Hippocampal formation (tissue), 2 donors: ENCODE measurements around the gene ZNF512B.

Experiments
- DNase-seq, 2 donors: peaks; one replicate each; lab custom pipeline; 2025; lab: John Stamatoyannopoulos, UW

The ZNF512B gene

DNA sequence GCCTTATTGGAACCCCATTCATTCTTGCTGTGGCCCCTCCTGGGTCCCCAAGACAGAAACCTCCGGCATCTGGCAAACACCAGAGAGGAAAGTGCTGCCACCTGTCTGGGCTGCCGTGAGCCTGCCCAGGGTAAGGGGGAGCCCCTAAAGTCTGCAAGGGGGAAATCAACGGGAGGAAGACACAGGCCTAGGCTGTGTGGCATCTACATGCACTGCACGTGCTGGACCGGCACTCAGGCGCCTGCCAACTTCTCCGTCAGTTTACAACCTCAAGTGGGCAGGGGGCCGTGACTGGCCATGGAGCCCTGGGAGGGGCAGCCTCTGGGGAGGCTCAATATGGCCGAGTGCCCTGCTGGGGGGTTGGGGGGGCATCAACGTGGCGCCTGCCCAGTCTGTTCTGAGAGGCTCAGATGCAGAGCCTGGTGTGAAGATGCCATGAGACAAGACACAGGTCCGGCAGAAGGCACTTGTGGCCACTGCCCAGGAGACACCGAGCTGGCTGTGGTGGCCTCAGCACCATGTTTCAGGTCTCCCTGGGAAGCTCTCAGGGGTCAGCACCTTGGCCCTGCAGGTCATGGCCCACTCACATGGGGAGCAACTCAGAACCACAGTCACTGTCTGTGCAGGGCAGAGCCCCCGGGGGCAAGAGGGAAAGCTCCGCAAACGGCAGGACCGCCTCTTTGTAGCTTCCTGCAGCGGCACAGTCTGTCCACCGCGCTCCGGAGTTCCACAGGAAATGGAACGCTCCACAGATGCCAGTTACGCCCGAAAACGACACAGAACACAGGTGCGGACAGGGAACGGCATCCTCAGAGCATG, 21.9 kb downstream of the ZNF512B start:
- DNase-seq, result peak in 1 of 2 donors; percentile 42

DNA sequence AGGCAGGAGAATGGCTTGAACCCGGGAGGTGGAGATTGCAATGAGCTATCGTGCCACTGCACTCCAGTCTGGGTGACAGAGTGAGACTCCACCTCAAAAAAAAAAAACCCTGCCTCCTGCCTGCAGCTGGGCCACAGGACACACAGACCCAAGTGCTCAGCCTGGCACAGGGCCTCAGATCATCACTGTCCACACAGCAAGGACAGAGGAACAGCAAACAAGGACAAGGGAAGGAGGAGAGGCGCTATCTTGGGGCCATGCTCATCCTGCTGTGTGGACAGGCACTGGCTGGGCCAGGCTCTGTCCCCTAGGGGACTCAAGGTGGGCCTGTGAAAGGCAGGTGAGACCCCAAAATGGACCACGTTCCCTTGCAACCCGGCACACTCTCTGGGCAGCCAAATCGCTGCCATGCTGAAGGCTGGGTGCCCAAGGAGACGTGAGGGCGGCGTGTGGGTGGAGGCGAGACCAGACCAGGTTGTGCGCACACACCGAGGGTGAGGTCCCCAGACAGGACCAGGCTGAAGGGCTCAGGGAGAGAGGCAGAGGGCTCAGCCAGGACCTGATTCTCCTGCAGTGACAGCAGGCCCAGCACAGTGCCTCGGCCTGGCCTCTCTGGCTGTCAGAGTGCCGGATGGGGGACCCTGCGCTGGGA, 22.6 kb downstream of the ZNF512B start:
- DNase-seq, result no peak

- DNase-seq, result no peak
These were observed 23.5 kb downstream of the ZNF512B start for GRCh38 chr20:63945921-63946920.

DNA sequence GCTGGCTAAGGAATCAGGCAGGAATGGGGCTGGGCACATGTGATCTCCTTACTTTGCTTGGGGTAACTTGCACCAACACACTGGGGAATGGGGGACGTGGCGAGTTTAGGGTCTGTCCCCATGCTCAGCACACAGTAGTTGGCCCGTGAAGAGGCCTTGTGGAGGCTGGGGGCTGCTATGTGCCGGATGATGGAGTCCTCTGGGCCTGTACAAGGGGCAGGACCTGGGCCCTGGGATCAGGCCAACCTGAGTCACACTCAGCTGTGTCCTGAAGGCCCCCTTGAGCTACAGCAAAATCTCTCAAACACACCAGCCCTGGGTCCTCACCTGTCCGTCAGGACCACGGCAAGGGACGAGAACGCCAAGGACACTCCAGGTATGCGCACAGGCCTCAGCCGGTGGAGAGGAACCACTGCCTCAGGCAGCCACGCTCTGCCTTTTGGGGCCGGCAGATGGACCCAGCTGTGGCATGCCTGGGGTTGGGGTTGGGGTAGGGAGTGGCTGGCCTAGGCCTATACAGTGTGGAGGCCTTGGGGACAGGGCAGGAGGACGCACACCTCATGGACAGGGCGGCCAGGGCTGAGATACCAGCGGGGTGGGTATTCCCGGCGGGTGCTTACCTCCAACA, 24.6 kb downstream of the ZNF512B start:
- DNase-seq, result no peak

GRCh38 chr20:63944078-63944941, 25.4 kb downstream of the ZNF512B start:
- no peak for DNase-seq

- DNase-seq, result no peak
These were observed 26.0 kb downstream of the ZNF512B start for GRCh38 chr20:63943808-63944077.

DNA sequence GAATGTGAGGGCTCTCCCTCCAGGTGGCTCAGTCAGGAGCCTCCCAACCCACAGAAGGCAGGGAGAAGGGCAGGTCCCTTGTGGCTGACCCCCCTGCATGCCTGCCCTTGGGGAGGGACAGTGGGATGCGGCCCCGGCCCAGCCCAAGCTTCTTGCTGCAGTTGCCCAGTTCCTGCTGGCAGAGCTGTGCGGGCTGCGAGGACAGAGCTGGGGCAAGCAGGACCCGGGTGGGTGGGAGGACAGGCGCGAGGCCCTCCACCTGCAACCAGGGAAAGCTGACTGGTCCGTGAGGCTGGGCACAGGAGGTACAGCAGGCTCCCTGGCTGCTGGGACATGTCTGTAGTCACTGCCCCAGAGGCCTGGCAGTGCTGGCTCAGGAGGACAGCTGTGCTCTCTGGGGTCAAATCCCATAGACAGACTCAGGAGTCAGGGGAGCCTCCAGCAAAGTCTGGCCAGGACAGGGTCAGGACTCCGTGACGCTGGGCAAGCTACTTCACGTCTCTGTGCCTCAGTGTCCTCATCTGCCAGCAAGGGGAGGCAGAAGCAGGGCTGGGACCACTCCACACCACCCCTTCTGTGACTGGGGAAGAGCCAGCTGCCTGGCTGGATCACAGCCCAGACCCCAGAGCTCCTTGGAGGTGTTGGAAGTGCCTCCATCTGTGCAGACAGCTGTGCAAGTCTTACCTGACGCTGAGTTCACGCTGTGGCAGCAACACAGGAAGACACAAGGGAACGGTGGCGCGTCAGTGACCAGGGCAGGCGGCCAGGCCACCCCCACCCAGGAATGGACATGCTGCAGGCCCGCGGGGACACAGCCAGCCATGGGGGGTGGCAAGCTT, 26.5 kb downstream of the ZNF512B start:
- DNase-seq, result no peak

DNA sequence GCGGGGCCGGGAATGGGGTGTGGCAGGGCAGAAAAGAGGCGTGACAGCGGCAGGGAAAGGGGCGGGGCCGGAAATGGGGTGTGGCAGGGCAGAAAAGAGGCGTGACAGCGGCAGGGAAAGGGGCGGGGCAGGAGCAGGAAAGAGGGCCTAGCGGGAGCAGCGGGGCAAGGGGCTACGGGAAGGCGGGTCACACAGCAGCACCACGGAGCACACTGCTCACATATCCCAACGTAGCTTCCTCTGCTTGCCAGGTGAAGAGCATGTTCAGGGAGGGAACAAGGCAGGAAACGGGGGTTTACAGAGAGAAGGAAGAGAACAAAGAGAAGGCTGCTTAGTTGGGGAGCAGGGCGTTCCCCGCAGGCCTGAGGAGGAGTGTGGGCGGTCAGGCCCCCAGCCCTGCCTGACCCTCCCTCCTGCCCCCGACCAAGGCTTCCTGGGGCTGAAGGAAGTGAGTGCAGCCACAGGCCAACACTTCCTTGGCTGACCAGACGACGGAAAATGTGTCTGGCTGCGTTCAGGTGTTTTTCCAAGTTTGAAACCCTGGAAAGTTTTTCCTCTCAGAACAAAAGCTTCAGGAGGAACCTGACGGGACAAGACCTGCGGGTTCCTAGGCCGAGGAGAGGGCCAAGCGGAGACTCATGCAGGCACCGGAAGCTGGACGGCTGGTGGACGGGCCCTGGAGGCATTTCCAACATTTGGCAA, 27.3 kb downstream of the ZNF512B start:
- no peak for DNase-seq

GRCh38 chr20:63941282-63942081, 28.2 kb downstream of the ZNF512B start:
- DNase-seq, result no peak

DNA sequence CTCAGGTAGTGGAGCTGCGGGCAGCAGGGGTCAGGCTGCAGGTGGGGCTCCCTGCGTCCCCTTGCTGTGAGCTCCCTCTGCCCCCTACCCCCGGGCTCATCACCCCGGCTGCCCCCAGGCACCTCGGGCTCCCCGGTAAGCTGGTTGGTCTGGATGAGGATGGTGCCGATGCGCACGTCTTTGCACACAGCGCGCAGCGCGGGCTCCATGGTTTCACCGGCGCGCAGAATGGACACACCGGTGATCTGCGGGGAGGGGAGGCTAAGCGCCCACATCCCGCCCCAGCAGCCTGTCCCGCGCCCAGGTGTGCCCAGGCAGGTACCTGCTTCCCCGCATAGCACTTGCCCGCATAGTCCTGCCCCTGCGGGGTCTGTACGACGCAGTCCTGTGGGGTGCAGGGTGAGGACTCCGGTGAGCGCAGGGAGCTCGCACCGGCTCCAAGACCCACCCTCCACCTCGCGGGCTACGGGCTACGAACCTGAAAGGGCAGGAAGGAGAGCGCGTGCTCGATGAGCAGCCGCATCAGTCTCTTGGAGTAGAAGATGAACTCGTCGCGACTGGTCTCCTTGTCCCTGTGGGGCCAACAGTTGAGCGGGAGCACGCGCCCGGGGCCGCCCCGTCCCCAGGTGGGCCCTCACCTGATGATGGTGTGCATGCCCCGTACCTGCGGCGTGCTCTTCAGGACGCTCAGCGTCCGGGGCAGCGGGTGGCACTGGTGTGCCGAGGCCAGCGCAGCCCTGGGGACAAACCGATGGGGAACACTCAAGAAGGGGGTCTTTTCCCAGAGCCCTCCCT, 29.1 kb downstream of the ZNF512B start:
- no peak for DNase-seq

DNA sequence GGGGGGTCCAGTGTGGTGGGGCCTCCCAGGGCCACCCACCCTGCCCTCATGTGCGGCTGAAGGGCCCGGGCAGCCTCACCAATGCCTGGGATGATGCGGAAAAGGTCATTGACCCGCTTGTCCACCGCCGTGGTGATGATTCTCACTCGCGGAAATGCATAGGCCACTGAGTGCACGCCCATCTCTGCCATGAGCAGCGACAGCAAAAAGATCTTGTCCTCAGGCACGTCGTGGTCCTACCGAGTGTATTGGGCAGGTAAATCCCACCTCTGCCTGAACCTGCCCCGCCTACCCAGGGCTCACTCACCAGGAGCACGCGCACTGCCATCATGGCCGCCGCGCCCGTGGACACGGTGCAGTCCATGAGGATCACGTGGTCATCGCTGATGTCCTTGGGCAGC, 29.7 kb downstream of the ZNF512B start:
- no peak for DNase-seq

GRCh38 chr20:63939061-63939935, 30.4 kb downstream of the ZNF512B start:
- no peak for DNase-seq

GRCh38 chr20:63937596-63937995, 32.1 kb downstream of the ZNF512B start:
- DNase-seq, result no peak

DNA sequence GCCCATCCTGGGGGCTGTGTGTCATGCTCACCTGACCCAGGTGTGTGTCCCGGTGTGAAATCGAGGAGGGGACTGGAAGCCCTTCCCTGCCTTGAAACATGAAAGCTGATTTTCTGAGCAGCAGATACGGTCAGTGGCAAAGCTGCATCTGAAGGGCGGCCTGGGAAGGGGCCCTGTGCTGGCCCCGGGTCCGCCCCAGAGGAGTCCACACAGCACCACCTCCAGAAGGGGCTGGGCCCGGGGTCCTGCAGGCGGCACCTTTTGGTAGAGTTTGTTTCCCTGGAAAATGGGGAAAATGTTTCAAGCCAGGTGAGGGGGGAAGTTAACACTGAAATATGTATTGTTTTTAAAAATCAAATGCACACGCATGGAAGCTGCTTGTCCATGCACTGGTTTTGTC, 34.3 kb downstream of the ZNF512B start:
- no peak for DNase-seq

DNA sequence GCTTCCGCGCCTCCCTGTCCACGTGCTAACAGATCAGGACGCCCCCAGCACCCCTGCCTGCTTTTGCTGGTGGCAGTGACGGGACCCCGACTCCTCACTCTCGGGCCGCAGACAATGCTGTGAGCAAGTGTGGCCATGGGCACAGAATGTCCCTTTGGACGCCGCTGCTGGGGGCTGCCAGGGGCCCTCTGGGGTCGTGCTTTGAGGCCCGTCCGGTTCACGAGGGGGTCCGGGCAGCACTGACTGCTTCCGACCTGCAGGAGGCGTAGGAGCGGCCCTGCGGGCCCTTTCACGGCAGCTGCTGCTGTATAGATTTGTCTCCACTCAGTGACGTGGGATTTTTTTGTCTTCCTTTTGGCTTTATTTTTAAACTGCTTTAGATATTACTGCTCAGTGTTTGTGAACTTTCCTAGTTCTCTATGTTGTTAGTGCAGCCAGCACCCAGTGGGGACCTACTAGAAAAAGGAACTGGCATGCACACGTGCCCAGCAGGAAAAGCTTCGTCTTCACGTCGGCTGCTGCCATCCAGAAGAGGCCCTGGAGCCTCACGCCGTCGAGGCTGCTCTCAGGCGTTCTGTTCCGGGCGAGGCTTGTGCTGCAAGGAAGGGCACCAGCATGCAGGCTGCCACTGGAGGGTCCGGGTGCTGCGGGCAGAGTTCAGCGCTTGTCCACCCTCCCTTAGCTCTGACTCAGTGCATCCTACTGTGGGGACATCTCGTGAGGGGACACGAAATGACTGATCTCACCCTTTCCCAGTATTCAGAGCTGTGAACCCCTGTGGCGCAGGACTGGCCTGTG, 35.3 kb downstream of the ZNF512B start:
- DNase-seq, result no peak

- no peak for DNase-seq
These were observed 36.1 kb downstream of the ZNF512B start for GRCh38 chr20:63933646-63934045.
